ENCODE measurements around the gene AKAP11. TPM values are rescaled to one million over a fixed set of nuclear protein-coding genes. Genes with fewer than 3 reads are reported as not detected.

Gene AKAP11
- total and polyA plus RNA-seq, 2 of the 8 experiments (the other 6 are each of a cell fraction or from before 2014, with no cell fraction given) = 4.5 to 21.9 TPM

DNA sequence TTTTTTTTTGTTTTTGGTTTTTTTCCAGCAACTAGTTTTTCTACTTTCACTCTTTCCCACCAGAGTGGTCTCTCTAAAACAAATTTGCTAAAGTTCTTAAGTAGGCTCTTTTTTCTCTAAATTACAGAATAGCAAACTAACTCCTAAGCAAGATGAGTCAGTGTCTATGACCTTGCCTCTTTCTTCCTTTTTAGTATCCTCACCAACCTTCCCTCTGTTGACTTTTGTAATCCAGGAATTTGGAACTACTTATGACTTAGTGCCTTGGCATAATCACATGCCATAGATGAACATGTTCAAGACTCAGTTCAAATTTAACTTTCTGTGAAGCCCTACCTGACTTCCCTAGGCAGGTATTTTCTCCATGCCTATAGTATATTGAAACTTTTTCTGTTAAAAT lies 32.3 kb upstream of the AKAP11 start:
- H4K5ac ChIP-seq (ENCODE audit: insufficient read length, low read depth, low read length) = no peak overlapping the region
- no peak overlapping the region for H2AK5ac ChIP-seq (ENCODE audit: low read depth, low read length)
- no peak overlapping the region for H4K8ac ChIP-seq (ENCODE audit: extremely low read depth, insufficient read depth, low read length)
- no peak overlapping the region for H3K9ac ChIP-seq (replicated peaks in 1 of 4; ENCODE audit: extremely low read depth in 1 of 4, low read depth in 3 of 4, low read length in 3 of 4)
- no peak overlapping the region for H2BK12ac ChIP-seq (ENCODE audit: low read depth, low read length)
- no peak for FAIRE-seq
- ChIA-PET POLR2A (ENCODE audit: partially characterized antibody) (interaction anchor here (0.6 kb wide), 1 partner anchor 1345 kb away, joined by 3 read pairs; no protein-coding TSS in a partner anchor), CTCF (ENCODE audit: partially characterized antibody) (no interaction called here)
- no peak overlapping the region for H3K4ac ChIP-seq (replicated peaks; ENCODE audit: insufficient read length, low read depth, low read length)
- H3K79me1 ChIP-seq (ENCODE audit: low read depth, low read length) = no peaks in the 10 kb centered on the region
- H3K79me2 ChIP-seq (ENCODE audit: control insufficient read depth in 1 of 2, insufficient read depth in 2 of 2, low read length in 2 of 2) = no peaks in the 10 kb centered on the region
- H2BK15ac ChIP-seq (ENCODE audit: low read length) = no peak overlapping the region
- peak overlapping the region; percentile 92 for H3K23ac ChIP-seq (ENCODE audit: insufficient read length)
- H3K9me3 ChIP-seq (ENCODE audit: insufficient read depth in 2 of 2, low read depth in 1 of 2, low read length in 1 of 2) = no peaks in the 10 kb centered on the region
- H3K27me3 ChIP-seq (replicated peaks in 1 of 4; ENCODE audit: control insufficient read depth in 3 of 4, extremely low read depth in 1 of 4, insufficient read depth in 3 of 4, low read length in 3 of 4) = no peaks in the 10 kb centered on the region; a peak in 1 of 7 replicates
- H4K20me1 ChIP-seq (replicated peaks in 1 of 2; ENCODE audit: control insufficient read depth in 1 of 2, insufficient read depth in 2 of 2, low read length in 2 of 2) = no peaks in the 10 kb centered on the region
- no peaks in the 10 kb centered on the region for H3K23me2 ChIP-seq (ENCODE audit: low read depth, low read length)
- H2BK20ac ChIP-seq (ENCODE audit: low read length) = no peak overlapping the region
- H3K56ac ChIP-seq (replicated peaks; ENCODE audit: insufficient read length, low read depth, low read length) = no peak overlapping the region
- TF ChIP-seq, protein P1, sequence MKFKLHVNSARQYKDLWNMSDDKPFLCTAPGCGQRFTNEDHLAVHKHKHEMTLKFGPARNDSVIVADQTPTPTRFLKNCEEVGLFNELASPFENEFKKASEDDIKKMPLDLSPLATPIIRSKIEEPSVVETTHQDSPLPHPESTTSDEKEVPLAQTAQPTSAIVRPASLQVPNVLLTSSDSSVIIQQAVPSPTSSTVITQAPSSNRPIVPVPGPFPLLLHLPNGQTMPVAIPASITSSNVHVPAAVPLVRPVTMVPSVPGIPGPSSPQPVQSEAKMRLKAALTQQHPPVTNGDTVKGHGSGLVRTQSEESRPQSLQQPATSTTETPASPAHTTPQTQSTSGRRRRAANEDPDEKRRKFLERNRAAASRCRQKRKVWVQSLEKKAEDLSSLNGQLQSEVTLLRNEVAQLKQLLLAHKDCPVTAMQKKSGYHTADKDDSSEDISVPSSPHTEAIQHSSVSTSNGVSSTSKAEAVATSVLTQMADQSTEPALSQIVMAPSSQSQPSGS (IDR thresholded peaks at IDR 0.05; ENCODE audit: low read length) = no peak
- TF ChIP-seq EGR1 (IDR thresholded peaks at IDR 0.05; ENCODE audit: borderline replicate concordance, low read depth, low read length) = no peak
- no peak for TF ChIP-seq SUZ12 (IDR thresholded peaks at IDR 0.05; ENCODE audit: low read length)
- TF ChIP-seq GABPA (IDR thresholded peaks at IDR 0.05; ENCODE audit: borderline replicate concordance, insufficient read depth, low read length) = no peak
- TF ChIP-seq SIRT6 (IDR thresholded peaks at IDR 0.05; ENCODE audit: low read length) = no peak
- H3K18ac ChIP-seq (ENCODE audit: extremely low read depth, low read length) = no peak overlapping the region
- no peak overlapping the region for H3K4me2 ChIP-seq (ENCODE audit: insufficient read depth in 1 of 2, low read depth in 2 of 2, low read length in 2 of 2)
- H2BK5ac ChIP-seq (ENCODE audit: low read depth, low read length) = no peak overlapping the region
- H3K36me3 ChIP-seq (ENCODE audit: control insufficient read depth in 2 of 4, insufficient read depth in 4 of 4, low read length in 3 of 4) = no peaks in the 10 kb centered on the region
- H3K4me3 ChIP-seq (ENCODE audit: extremely low read depth in 1 of 4, insufficient read depth in 2 of 4, low read depth in 3 of 4, low read length in 4 of 4) = no peak overlapping the region
- no peak overlapping the region for H3K14ac ChIP-seq (ENCODE audit: insufficient read length)
- DNase-seq (ENCODE audit: low read depth in 1 of 2, low spot score in 2 of 2) = no peak
- no peak overlapping the region for H2AFZ ChIP-seq (ENCODE audit: low read length)
- H4K91ac ChIP-seq (replicated peaks; ENCODE audit: insufficient read length, low read length) = no peak overlapping the region
- no peak overlapping the region for H3K27ac ChIP-seq (ENCODE audit: low read depth, low read length)
- H3K4me1 ChIP-seq (replicated peaks in 1 of 4; ENCODE audit: control insufficient read depth in 3 of 4, insufficient read depth in 4 of 4, low read length in 3 of 4) = no peaks in the 10 kb centered on the region
- no peak overlapping the region for H2BK120ac ChIP-seq (replicated peaks; ENCODE audit: low read depth, low read length)
